Peyer's patch (tissue), 4 donors: ENCODE measurements around the gene TM4SF4.

Experiments used
- POLR2A ChIP-seq, 2 donors: fragments of 450-650 bp; IDR thresholded peaks; one replicate each; pipeline ENCODE4 v1.5.1; 2017; ENCODE audit warnings: antibody characterized with exemption in 2 of 2, mild to moderate bottlenecking in 2 of 2, moderate library complexity in 2 of 2
- TF ChIP-seq, protein P1 (sequence below), 6 experiments: fragments of 450-650 bp in 4 of 6; fragments of 200-600 bp in 2 of 6; sonication (generic) in 1 of 6; IDR thresholded peaks; one replicate each; pipeline ENCODE4 v1.5.1; 2017 to 2019; ENCODE audit warnings: antibody characterized with exemption in 6 of 6, mild to moderate bottlenecking in 3 of 6, moderate library complexity in 1 of 6

DNA sequence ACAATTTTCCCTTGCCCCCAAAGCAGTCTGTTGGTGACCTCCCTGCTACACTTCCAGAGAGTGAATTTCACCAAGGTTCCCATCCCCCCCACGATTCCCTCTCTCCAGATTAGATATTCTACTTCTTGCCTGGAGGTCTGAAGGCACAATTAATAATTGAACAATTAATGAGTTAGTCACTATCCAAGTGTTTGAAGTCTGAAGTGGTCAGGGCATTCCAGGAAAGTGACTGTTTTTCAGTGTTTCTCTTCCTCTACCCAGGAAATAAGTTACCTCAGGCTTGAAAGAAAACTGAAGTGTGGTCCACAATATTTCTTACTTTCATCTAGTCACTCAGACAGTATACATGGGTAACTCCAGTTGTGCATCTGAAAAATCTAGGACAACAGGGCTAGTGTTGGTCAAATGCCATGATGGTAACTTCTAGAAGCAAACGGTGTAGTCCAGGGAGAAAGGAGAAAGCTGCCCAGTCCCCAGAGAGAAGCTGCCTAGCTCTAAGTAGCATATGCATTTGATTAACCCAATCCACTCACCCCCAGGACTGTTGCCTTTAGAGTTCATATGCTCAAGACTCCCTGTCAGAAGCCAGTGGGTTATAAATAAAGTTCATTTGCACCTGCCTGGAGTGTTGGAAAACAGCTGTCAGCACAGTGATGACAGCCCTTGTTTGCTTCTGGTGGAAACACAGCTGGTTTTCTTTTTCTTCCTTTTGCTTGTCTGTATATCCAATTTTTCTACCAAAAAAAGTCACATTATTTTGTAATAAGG is 2.3 kb upstream of the TM4SF4 start:
- TF ChIP-seq, protein P1, sequence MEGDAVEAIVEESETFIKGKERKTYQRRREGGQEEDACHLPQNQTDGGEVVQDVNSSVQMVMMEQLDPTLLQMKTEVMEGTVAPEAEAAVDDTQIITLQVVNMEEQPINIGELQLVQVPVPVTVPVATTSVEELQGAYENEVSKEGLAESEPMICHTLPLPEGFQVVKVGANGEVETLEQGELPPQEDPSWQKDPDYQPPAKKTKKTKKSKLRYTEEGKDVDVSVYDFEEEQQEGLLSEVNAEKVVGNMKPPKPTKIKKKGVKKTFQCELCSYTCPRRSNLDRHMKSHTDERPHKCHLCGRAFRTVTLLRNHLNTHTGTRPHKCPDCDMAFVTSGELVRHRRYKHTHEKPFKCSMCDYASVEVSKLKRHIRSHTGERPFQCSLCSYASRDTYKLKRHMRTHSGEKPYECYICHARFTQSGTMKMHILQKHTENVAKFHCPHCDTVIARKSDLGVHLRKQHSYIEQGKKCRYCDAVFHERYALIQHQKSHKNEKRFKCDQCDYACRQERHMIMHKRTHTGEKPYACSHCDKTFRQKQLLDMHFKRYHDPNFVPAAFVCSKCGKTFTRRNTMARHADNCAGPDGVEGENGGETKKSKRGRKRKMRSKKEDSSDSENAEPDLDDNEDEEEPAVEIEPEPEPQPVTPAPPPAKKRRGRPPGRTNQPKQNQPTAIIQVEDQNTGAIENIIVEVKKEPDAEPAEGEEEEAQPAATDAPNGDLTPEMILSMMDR (IDR thresholded peaks at IDR 0.05) = no peak
- TF ChIP-seq POLR2A (IDR thresholded peaks at IDR 0.05) = no peak
